Upper lobe of left lung (tissue), 6 donors: ENCODE measurements around the gene PCDH17. TPM values are rescaled to one million over a fixed set of nuclear protein-coding genes. Genes with fewer than 3 reads are reported as not detected.

ENCODE experiments used
- ATAC-seq, 2 donors: fragments of 200-7000 bp; cut with Tn5 transposase; one replicate each; pipeline ENCODE4 v1.9.1; 2022; ENCODE audit warnings: mild to moderate bottlenecking in 2 of 2, moderate library complexity in 2 of 2; ENCODE audit not compliant: low FRiP score in 2 of 2
- DNase-seq, 2 donors: peaks; one replicate each; pipeline ENCODE4 v3.0.0-alpha.2; 2019 to 2020
- H3K27ac ChIP-seq, 4 donors: fragments of 200-600 bp; sonication (generic); one replicate each; pipeline ENCODE4 v1.5.1; 2016 to 2019
- H3K27me3 ChIP-seq, 4 donors: fragments of 200-600 bp; sonication (generic); one replicate each; pipeline ENCODE4 v1.5.1; 2017 to 2019
- H3K36me3 ChIP-seq, 4 donors: fragments of 200-600 bp; sonication (generic); one replicate each; pipeline ENCODE4 v1.5.1; 2016 to 2019
- H3K4me1 ChIP-seq, 4 donors: fragments of 200-600 bp; sonication (generic); one replicate each; pipeline ENCODE4 v1.5.1; 2018 to 2019
- H3K4me3 ChIP-seq, 4 donors: fragments of 200-600 bp; sonication (generic); one replicate each; pipeline ENCODE4 v1.5.1; 2017 to 2019; ENCODE audit warnings: mild to moderate bottlenecking in 2 of 4, moderate library complexity in 1 of 4
- H3K9me3 ChIP-seq, 4 donors: fragments of 200-600 bp; sonication (generic); one replicate each; pipeline ENCODE4 v1.5.1; 2018 to 2019
- EP300 ChIP-seq, 4 donors: sonication (generic); formaldehyde crosslinking; IDR thresholded peaks; one replicate each; pipeline ENCODE4 v1.5.1; 2017; ENCODE audit warnings: antibody characterized with exemption in 4 of 4, control low read depth in 2 of 4
- POLR2A ChIP-seq, 4 donors: fragments of 450-650 bp; IDR thresholded peaks; one replicate each; pipeline ENCODE4 v1.5.1; 2016 to 2017; ENCODE audit warnings: antibody characterized with exemption in 4 of 4, mild to moderate bottlenecking in 2 of 4
- POLR2AphosphoS5 ChIP-seq, 2 donors: sonication (generic); formaldehyde crosslinking; IDR thresholded peaks; one replicate each; pipeline ENCODE4 v1.5.1; 2017; ENCODE audit warnings: antibody characterized with exemption in 2 of 2
- WGBS, 2 donors: methylation state at CpG; one replicate each; pipeline ENCODE4 v1.1.5; 2017 to 2018; 5-methylcytosine and 5-hydroxymethylcytosine counted together
- total RNA-seq, 6 donors: library from RNA; depleted of rRNA in 4 of 6; stranded (reverse); fragments of >200 nt in 4 of 6; gene quantifications; one replicate each; pipeline versions ENCODE4 v1.1.0 to v1.2.1, GENCODE V29; 2016 to 2021
- TF ChIP-seq, protein P1 (sequence below), 6 experiments: fragments of 450-650 bp in 4 of 6; fragments of 200-600 bp in 2 of 6; sonication (generic) in 2 of 6; IDR thresholded peaks; one replicate each; pipeline ENCODE4 v1.5.1; 2016 to 2019; ENCODE audit warnings: antibody characterized with exemption in 6 of 6
- donor health status: DM: no; HTN: no; CAD: no; lungs with moderate emphysema.
- donor health status: DM: no; HTN: yes; CAD: no; lungs with severe emphysema.

PCDH17 gene
- total RNA-seq, 6 donors from 2014 or later, result 16.8 to 67.9 (median 25.8) TPM

DNA sequence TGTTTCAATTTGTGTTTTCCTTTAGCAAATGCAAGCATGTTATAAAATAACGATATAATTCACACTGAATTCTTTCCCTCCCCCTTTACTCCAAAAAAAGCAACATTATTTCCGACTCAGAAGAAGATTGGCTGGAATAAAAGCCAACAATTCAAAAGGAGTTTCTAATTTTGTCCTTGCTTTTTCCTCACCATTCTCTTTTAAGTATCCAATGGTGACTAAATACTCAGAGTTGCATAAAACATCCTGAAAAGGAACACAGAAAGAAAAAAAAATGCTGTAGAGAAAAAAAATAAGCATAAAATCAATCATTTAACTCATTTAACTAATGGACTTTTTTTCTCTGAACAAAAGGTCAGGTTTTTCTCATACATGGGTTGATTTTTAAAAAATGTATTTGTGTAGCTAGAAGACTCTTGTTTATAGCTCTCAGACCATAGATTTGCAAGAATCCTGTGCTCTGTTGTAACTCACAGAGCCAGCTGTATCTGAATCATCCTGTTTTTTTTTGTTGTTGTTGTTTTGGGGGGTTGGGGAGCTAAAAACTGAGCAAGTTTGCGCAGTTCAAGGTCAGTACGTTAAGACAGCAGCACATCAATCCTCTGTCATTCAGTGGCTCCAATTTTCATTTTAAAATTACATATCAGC is 108.1 kb downstream of the PCDH17 start:
- no peak for DNase-seq
- no peak for ATAC-seq
- H3K27ac ChIP-seq, result no peak overlapping the region
- H3K4me3 ChIP-seq, result no peak overlapping the region
- WGBS, 2 donors, result 69 to 81% methylated on average over 4 of the region's 4 CpGs
- no peak for TF ChIP-seq POLR2A (IDR thresholded peaks at IDR 0.05)
- TF ChIP-seq POLR2AphosphoS5 (IDR thresholded peaks at IDR 0.05), result no peak
- TF ChIP-seq, protein P1, sequence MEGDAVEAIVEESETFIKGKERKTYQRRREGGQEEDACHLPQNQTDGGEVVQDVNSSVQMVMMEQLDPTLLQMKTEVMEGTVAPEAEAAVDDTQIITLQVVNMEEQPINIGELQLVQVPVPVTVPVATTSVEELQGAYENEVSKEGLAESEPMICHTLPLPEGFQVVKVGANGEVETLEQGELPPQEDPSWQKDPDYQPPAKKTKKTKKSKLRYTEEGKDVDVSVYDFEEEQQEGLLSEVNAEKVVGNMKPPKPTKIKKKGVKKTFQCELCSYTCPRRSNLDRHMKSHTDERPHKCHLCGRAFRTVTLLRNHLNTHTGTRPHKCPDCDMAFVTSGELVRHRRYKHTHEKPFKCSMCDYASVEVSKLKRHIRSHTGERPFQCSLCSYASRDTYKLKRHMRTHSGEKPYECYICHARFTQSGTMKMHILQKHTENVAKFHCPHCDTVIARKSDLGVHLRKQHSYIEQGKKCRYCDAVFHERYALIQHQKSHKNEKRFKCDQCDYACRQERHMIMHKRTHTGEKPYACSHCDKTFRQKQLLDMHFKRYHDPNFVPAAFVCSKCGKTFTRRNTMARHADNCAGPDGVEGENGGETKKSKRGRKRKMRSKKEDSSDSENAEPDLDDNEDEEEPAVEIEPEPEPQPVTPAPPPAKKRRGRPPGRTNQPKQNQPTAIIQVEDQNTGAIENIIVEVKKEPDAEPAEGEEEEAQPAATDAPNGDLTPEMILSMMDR (IDR thresholded peaks at IDR 0.05), result no peak
- TF ChIP-seq EP300 (IDR thresholded peaks at IDR 0.05), result no peak
- no peaks in the 10 kb centered on the region for H3K36me3 ChIP-seq
- no peaks in the 10 kb centered on the region for H3K27me3 ChIP-seq
- no peaks in the 10 kb centered on the region for H3K9me3 ChIP-seq
- no peaks in the 10 kb centered on the region for H3K4me1 ChIP-seq

DNA sequence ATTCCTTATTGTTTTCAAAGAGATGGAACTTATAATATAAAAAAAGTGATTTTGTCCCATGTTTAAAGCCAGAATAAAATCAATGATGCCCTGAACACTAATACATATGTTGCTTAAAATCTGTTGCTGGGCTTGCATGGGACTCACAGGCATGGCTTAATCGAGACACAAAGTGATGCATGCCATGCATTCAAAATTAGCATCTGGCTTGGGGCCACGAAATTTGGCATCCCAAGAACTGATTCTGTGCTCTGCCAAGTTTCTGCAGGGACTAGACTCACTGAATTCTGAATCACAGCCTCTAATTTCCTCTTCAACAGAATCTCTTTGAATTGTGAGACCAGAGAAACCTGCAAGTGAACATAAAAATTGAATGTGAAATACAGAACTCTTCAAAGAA is 109.2 kb downstream of the PCDH17 start:
- WGBS, 2 donors, result 50% methylated on average over 2 of the region's 2 CpGs
- ATAC-seq (no peak), DNase-seq (no peak)
- no peaks in the 10 kb centered on the region for H3K4me1 ChIP-seq
- no peak overlapping the region for H3K4me3 ChIP-seq
- no peaks in the 10 kb centered on the region for H3K36me3 ChIP-seq
- no peaks in the 10 kb centered on the region for H3K27me3 ChIP-seq
- H3K9me3 ChIP-seq, result no peaks in the 10 kb centered on the region
- TF ChIP-seq POLR2A (IDR thresholded peaks at IDR 0.05) (no peak), POLR2AphosphoS5 (IDR thresholded peaks at IDR 0.05) (no peak), EP300 (IDR thresholded peaks at IDR 0.05) (no peak)
- TF ChIP-seq, protein P1 (IDR thresholded peaks at IDR 0.05), result no peak
- H3K27ac ChIP-seq, result no peak overlapping the region

DNA sequence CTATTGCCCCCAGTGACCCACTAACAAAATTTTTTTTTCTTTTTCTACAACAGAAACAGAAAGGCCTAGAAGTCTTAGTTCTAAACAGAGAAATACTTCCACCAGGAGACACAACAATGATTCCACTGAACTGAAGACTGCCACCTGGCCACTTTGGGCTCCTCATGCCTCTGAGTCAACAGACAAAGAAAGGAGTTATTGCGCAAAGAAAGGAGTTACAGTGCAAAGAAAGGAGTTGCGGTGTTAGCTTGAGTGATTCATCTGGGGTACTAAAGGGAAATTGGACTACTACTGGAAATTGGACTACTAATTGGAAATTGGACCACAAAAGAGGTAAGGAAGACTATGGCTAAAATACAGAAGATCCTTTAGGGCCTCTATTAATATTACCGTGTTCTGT is 116.6 kb downstream of the PCDH17 start:
- Histone ChIP-seq H3K4me3 (no peak overlapping the region), H3K4me1 (no peaks in the 10 kb centered on the region), H3K36me3 (no peaks in the 10 kb centered on the region), H3K9me3 (no peaks in the 10 kb centered on the region), H3K27ac (no peak overlapping the region), H3K27me3 (no peaks in the 10 kb centered on the region)
- WGBS, 2 donors, result 79 to 90% methylated on average over 3 of the region's 3 CpGs
- TF ChIP-seq, protein P1 (IDR thresholded peaks at IDR 0.05), result no peak
- TF ChIP-seq POLR2A (IDR thresholded peaks at IDR 0.05) (no peak), POLR2AphosphoS5 (IDR thresholded peaks at IDR 0.05) (no peak), EP300 (IDR thresholded peaks at IDR 0.05) (no peak)
- ATAC-seq, result no peak
- no peak for DNase-seq

DNA sequence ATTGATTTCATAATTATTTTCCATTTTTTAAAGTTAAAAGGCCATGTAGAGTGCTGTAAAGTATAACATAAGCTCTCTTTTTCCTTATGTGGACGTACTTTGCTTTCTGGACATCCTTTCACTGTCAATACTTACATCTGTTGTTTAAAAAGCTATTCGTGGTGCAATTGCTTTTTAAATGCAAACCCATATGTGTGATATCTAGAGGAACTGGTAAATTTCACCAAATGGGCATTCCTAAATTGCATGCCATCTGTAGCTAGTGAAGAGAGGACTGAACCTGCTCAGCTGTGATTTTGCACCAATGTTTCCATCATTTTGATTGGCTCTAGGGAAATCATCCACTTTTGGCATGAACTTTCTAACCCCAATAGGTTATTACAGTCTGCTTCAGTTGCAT is 129.4 kb downstream of the PCDH17 start:
- TF ChIP-seq POLR2A (IDR thresholded peaks at IDR 0.05), result no peak
- TF ChIP-seq POLR2AphosphoS5 (IDR thresholded peaks at IDR 0.05), result no peak
- no peak for TF ChIP-seq EP300 (IDR thresholded peaks at IDR 0.05)
- TF ChIP-seq, protein P1 (IDR thresholded peaks at IDR 0.05), result no peak
- no peaks in the 10 kb centered on the region for H3K36me3 ChIP-seq
- H3K4me1 ChIP-seq, result no peaks in the 10 kb centered on the region
- no peak for DNase-seq
- no peak overlapping the region for H3K4me3 ChIP-seq
- H3K9me3 ChIP-seq, result no peaks in the 10 kb centered on the region
- H3K27ac ChIP-seq, result no peak overlapping the region
- 58 to 67% methylated on average over 2 of the region's 2 CpGs for WGBS, 2 donors
- no peak for ATAC-seq
- H3K27me3 ChIP-seq, result no peaks in the 10 kb centered on the region

DNA sequence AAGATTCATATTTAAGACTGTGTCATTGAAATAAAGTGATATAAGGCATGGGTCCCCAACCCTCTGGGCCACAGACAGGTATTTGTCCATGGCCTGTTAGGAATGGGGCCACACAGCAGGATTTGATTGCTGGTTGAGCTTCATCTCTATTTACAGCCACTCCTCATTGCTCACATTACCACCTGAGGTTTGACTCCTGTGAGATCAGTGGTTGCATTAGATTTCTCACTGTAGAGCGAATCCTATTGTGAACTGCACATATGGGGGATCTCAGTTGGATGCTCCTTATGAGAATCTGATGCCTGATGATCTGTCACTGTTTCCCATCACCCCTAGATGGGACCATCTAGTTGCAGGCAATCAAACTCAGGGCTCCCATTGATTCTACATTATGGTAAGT is 132.1 kb downstream of the PCDH17 start:
- Histone ChIP-seq H3K9me3 (no peaks in the 10 kb centered on the region), H3K27ac (no peak overlapping the region), H3K4me3 (no peak overlapping the region), H3K36me3 (no peaks in the 10 kb centered on the region), H3K27me3 (no peaks in the 10 kb centered on the region), H3K4me1 (no peaks in the 10 kb centered on the region)
- no peak for DNase-seq
- WGBS, 2 donors, result 79 to 83% methylated on average over 1 of the region's 1 CpG
- TF ChIP-seq, protein P1 (IDR thresholded peaks at IDR 0.05), result no peak
- TF ChIP-seq POLR2A (IDR thresholded peaks at IDR 0.05) (no peak), POLR2AphosphoS5 (IDR thresholded peaks at IDR 0.05) (no peak), EP300 (IDR thresholded peaks at IDR 0.05) (no peak)
- no peak for ATAC-seq
